NCI-H460 (cell line): ENCODE measurements around the gene AIFM3. TPM values are rescaled to one million over a fixed set of nuclear protein-coding genes. Genes with fewer than 3 reads are reported as not detected.
"Not testable (repeated sequence)": the region's sequence is repeated elsewhere in the genome, so short reads cannot be mapped to it uniquely, and the experiment has no call there.

Experiments
- DNase-seq: peaks from one replicate; pipeline ENCODE4 v3.0.0-alpha.2; 2016; ENCODE audit warnings: low read depth; ENCODE audit errors: extremely low read depth
- total RNA-seq: library from RNA; depleted of rRNA; stranded (reverse); fragments of >200 nt; shearing (Covaris generic); gene quantifications from 2 replicates; pipeline ENCODE4 v1.2.3, GENCODE V29; 2014

The AIFM3 gene
- total RNA-seq, 1 experiment from 2014 or later, result 1.4 TPM

- DNase-seq, result no peak
Measured at GRCh38 chr22:20940186-20940651, 26.8 kb upstream of the AIFM3 start.

- no peak for DNase-seq
Measured at GRCh38 chr22:20940904-20941385, 26.1 kb upstream of the AIFM3 start.

GRCh38 chr22:20942203-20942902 is 24.7 kb upstream of the AIFM3 start:
- DNase-seq, result not testable (repeated sequence)

- no peak for DNase-seq
Measured at GRCh38 chr22:20943104-20943933, 23.7 kb upstream of the AIFM3 start.

GRCh38 chr22:20944042-20944441 is 23.0 kb upstream of the AIFM3 start:
- DNase-seq, result no peak

- no peak for DNase-seq
Measured at GRCh38 chr22:20945578-20945934, 21.5 kb upstream of the AIFM3 start.

- no peak for DNase-seq
Measured at GRCh38 chr22:20946080-20946986, 20.7 kb upstream of the AIFM3 start.

GRCh38 chr22:20946991-20947390 is 20.1 kb upstream of the AIFM3 start:
- DNase-seq, result no peak

GRCh38 chr22:20948450-20948849 is 18.6 kb upstream of the AIFM3 start:
- DNase-seq, result no peak

- no peak for DNase-seq
Measured at GRCh38 chr22:20948989-20949388, 18.1 kb upstream of the AIFM3 start.

GRCh38 chr22:20949698-20950183 is 17.3 kb upstream of the AIFM3 start:
- no peak for DNase-seq

- DNase-seq, result no peak
Measured at GRCh38 chr22:20951151-20951931, 15.7 kb upstream of the AIFM3 start.

- DNase-seq, result no peak
Measured at GRCh38 chr22:20951932-20952380, 15.1 kb upstream of the AIFM3 start.

- DNase-seq, result no peak
Measured at GRCh38 chr22:20952544-20953341, 14.3 kb upstream of the AIFM3 start.

GRCh38 chr22:20953342-20953608 is 13.8 kb upstream of the AIFM3 start:
- DNase-seq, result no peak

GRCh38 chr22:20953668-20954500 is 13.2 kb upstream of the AIFM3 start:
- DNase-seq, result no peak

- no peak for DNase-seq
Measured at GRCh38 chr22:20955548-20955947, 11.5 kb upstream of the AIFM3 start.
